GM12878 (cell line): ENCODE data around the gene TPM4. TPM values are rescaled to one million over a fixed set of nuclear protein-coding genes. Genes with fewer than 3 reads are reported as not detected.

Experiments
- ATF3 ChIP-seq: IDR thresholded peaks from 2 replicates; pipeline ENCODE4 v1.6.1; 2011; ENCODE audit warnings: low read depth, mild to moderate bottlenecking, low read length, moderate library complexity, borderline replicate concordance; ENCODE audit errors: extremely low read depth
- ATF7 ChIP-seq: fragments of 450-650 bp; IDR thresholded peaks from 2 replicates; pipeline ENCODE4 v1.6.1; 2016; ENCODE audit warnings: low read depth, mild to moderate bottlenecking
- BCL3 ChIP-seq: IDR thresholded peaks from 2 replicates; pipeline ENCODE4 v1.6.1; 2011; ENCODE audit warnings: borderline replicate concordance, low read depth, mild to moderate bottlenecking, moderate library complexity, low read length; ENCODE audit not compliant: insufficient read depth, poor library complexity, severe bottlenecking
- CEBPZ ChIP-seq: fragments of 150-350 bp; IDR thresholded peaks from 2 replicates; pipeline ENCODE4 v1.6.1; 2016; ENCODE audit warnings: low read depth, low read length
- CHD2 ChIP-seq: IDR thresholded peaks from 2 replicates; pipeline ENCODE4 v1.6.1; 2011; ENCODE audit warnings: low read depth, low read length, improper control_type of control experiment, borderline replicate concordance
- EED ChIP-seq: sonication (generic); IDR thresholded peaks from 2 replicates; pipeline ENCODE4 v1.6.1; 2016; ENCODE audit warnings: antibody characterized with exemption, low read depth
- FOXK2 ChIP-seq: fragments of 450-650 bp; IDR thresholded peaks from 2 replicates; pipeline ENCODE4 v1.6.1; 2017; ENCODE audit warnings: mild to moderate bottlenecking, moderate library complexity
- HDAC2 ChIP-seq: fragments of 200-600 bp; sonication (generic); IDR thresholded peaks from 2 replicates; pipeline ENCODE4 v1.6.1; 2017
- IRF4 ChIP-seq: IDR thresholded peaks from 2 replicates; pipeline ENCODE4 v1.6.1; 2011; ENCODE audit warnings: low read depth, low read length
- JUND ChIP-seq: IDR thresholded peaks from 2 replicates; pipeline ENCODE4 v1.6.1; 2012; ENCODE audit warnings: low read depth, mild to moderate bottlenecking, low read length, improper control_type of control experiment, moderate library complexity
- KDM1A ChIP-seq: fragments of 200-600 bp; sonication (generic); IDR thresholded peaks from 2 replicates; pipeline ENCODE4 v1.6.1; 2016; ENCODE audit warnings: borderline replicate concordance
- MEF2B ChIP-seq: fragments of 450-650 bp; IDR thresholded peaks from 2 replicates; pipeline ENCODE4 v1.6.1; 2018; ENCODE audit warnings: mild to moderate bottlenecking, moderate library complexity; ENCODE audit not compliant: partially characterized antibody, poor library complexity, severe bottlenecking
- MXI1 ChIP-seq: fragments of 150-350 bp; IDR thresholded peaks from 2 replicates; pipeline ENCODE4 v1.6.1; 2011; ENCODE audit warnings: low read depth, mild to moderate bottlenecking, inconsistent platforms, low read length, improper control_type of control experiment
- NFYB ChIP-seq: IDR thresholded peaks from 2 replicates; pipeline ENCODE4 v1.6.1; 2011; ENCODE audit warnings: low read depth, mild to moderate bottlenecking, low read length, improper control_type of control experiment, moderate library complexity; ENCODE audit not compliant: insufficient read depth
- PBX3 ChIP-seq: IDR thresholded peaks from 2 replicates; pipeline ENCODE4 v1.6.1; 2011; ENCODE audit warnings: mild to moderate bottlenecking, low read depth, low read length, moderate library complexity; ENCODE audit not compliant: insufficient replicate concordance
- POU2F2 ChIP-seq: IDR thresholded peaks from 3 replicates; pipeline ENCODE4 v1.6.1; 2011; ENCODE audit warnings: low read depth, mild to moderate bottlenecking, low read length, borderline replicate concordance
- RUNX3 ChIP-seq: IDR thresholded peaks from 2 replicates; pipeline ENCODE4 v1.6.1; 2012; ENCODE audit warnings: low read length, inconsistent platforms
- SIX5 ChIP-seq: IDR thresholded peaks from 2 replicates; pipeline ENCODE4 v1.6.1; 2011; ENCODE audit warnings: mild to moderate bottlenecking, low read depth, low read length, moderate library complexity; ENCODE audit not compliant: severe bottlenecking
- SKIL ChIP-seq: fragments of 450-650 bp; IDR thresholded peaks from 2 replicates; pipeline ENCODE4 v1.6.1; 2017; ENCODE audit warnings: mild to moderate bottlenecking, low read depth, inconsistent platforms; ENCODE audit not compliant: poor library complexity, severe bottlenecking
- TAF1 ChIP-seq: IDR thresholded peaks from 2 replicates; pipeline ENCODE4 v1.6.1; 2011; ENCODE audit warnings: mild to moderate bottlenecking, low read depth, low read length, borderline replicate concordance
- TARDBP ChIP-seq: IDR thresholded peaks from 2 replicates; pipeline ENCODE4 v1.6.1; 2016; ENCODE audit warnings: borderline replicate concordance
- YBX1 ChIP-seq: fragments of 450-650 bp; IDR thresholded peaks from 2 replicates; pipeline ENCODE4 v1.6.1; 2016; ENCODE audit warnings: antibody characterized with exemption
- ZNF217 ChIP-seq: fragments of 450-650 bp; IDR thresholded peaks from 2 replicates; pipeline ENCODE4 v1.6.1; 2017; ENCODE audit warnings: antibody characterized with exemption, mild to moderate bottlenecking
- ZNF24 ChIP-seq: fragments of 450-650 bp; IDR thresholded peaks from 2 replicates; pipeline ENCODE4 v1.6.1; 2017; ENCODE audit warnings: antibody characterized with exemption, mild to moderate bottlenecking
- ZNF622 ChIP-seq: fragments of 450-650 bp; IDR thresholded peaks from 2 replicates; pipeline ENCODE4 v1.6.1; 2017; ENCODE audit warnings: mild to moderate bottlenecking, inconsistent platforms
- polyA plus RNA-seq, 11 experiments: library from polyadenylated mRNA; depleted of rRNA in 4 of 11; unstranded in 6 of 11; stranded (reverse) in 5 of 11; fragments of >200 nt; fragmentation: Nextera tagmentation in 4 of 11; fragmentation: Illumina TruSeq in 1 of 11; extraction: Ambion mirVana in 4 of 11; extraction: Trizol in 1 of 11; gene quantifications; 1 replicate in 1 of 11; 2 replicates in 10 of 11; pipeline versions ENCODE4 v1.2.1 to v1.2.3, GENCODE V29; 2011 to 2016; ENCODE audit warnings: inconsistent platforms in 2 of 11, missing spikeins in 2 of 11, low read depth in 1 of 11
- total RNA-seq, 4 experiments: library from RNA; depleted of rRNA in 3 of 4; stranded (reverse); fragments of >200 nt in 3 of 4; fragmentation: Illumina TruSeq in 1 of 4; extraction: Trizol in 1 of 4; gene quantifications; 2 replicates each; pipeline versions ENCODE4 v1.2.1 to v1.2.3, GENCODE V29; 2013 to 2021

The TPM4 gene
- total and polyA plus RNA-seq, 10 of the 15 experiments (the other 5 are each of a cell fraction or from before 2014, with no cell fraction given), result 183 to 620 (median 407) TPM

GRCh38 chr19:16134510-16134909 is 58.2 kb downstream of the TPM4 start (continued):
- TF ChIP-seq CEBPZ (no peak), MXI1 (no peak), EED (peak; percentile 76), ATF3 (no peak), MEF2B (peak; percentile 89), FOXK2 (no peak), ATF7 (no peak), KDM1A (no peak), NFYB (no peak), YBX1 (no peak), HDAC2 (no peak), POU2F2 (peak; percentile 53; the same call in 1 of the 3 replicates), RUNX3 (peak; percentile 92), IRF4 (peak; percentile 67), SKIL (no peak), TARDBP (no peak), SIX5 (no peak), JUND (no peak), ZNF24 (no peak), BCL3 (no peak), TAF1 (no peak), PBX3 (no peak), ZNF622 (no peak), ZNF217 (no peak), CHD2 (no peak)
